Nephron progenitor cell (in vitro differentiated cells): ENCODE results near the gene GPR32.
A peak's percentile ranks its signal among the peaks of the same experiment; 100 is the strongest.
"Not testable (repeated sequence)": the region's sequence is repeated elsewhere in the genome, so short reads cannot be mapped to it uniquely, and the experiment has no call there.

Source experiments
- DNase-seq: peaks from one replicate; pipeline ENCODE4 v3.0.0; 2021
- H3K27ac Mint-ChIP-seq: 2 replicates; pipeline ENCODE4 v1.8.0; 2021; ENCODE audit warnings: mild to moderate bottlenecking, moderate library complexity, mixed read lengths
- H3K27me3 Mint-ChIP-seq: 2 replicates; pipeline ENCODE4 v1.8.0; 2021; ENCODE audit warnings: mild to moderate bottlenecking, low read depth, mixed read lengths; ENCODE audit not compliant: poor library complexity
- H3K36me3 Mint-ChIP-seq: 2 replicates; pipeline ENCODE4 v1.8.0; 2021; ENCODE audit warnings: low read depth, mixed read lengths
- H3K4me1 Mint-ChIP-seq: 2 replicates; pipeline ENCODE4 v1.8.0; 2021; ENCODE audit warnings: mixed read lengths
- H3K4me3 Mint-ChIP-seq: 2 replicates; pipeline ENCODE4 v1.8.0; 2021; ENCODE audit warnings: mild to moderate bottlenecking, moderate library complexity, mixed read lengths
- H3K9me3 Mint-ChIP-seq: 2 replicates; pipeline ENCODE4 v1.8.0; 2021; ENCODE audit warnings: mild to moderate bottlenecking, moderate library complexity, mixed read lengths
- CTCF ChIP-seq: fragments of 200-600 bp; sonication (generic); IDR thresholded peaks from 2 replicates; pipeline ENCODE4 v1.5.0; 2021; ENCODE audit warnings: antibody characterized with exemption

Gene GPR32

GRCh38 chr19:50777830-50778303, 7.6 kb downstream of the GPR32 start:
- peaks cover 36% of the 10 kb centered on the region for H3K4me1 Mint-ChIP-seq
- peak overlapping the region; percentile 54 for H3K4me3 Mint-ChIP-seq
- DNase-seq, result peak; percentile 57
- H3K27ac Mint-ChIP-seq, result no peak overlapping the region
- TF ChIP-seq CTCF, result no peak
- H3K9me3 Mint-ChIP-seq, result peaks cover 23% of the 10 kb centered on the region
- no peaks in the 10 kb centered on the region for H3K36me3 Mint-ChIP-seq
- H3K27me3 Mint-ChIP-seq, result peaks cover 95% of the 10 kb centered on the region

GRCh38 chr19:50778906-50779430, 8.7 kb downstream of the GPR32 start:
- TF ChIP-seq CTCF, result no peak
- peaks cover 85% of the 10 kb centered on the region for H3K27me3 Mint-ChIP-seq
- no peak overlapping the region for H3K27ac Mint-ChIP-seq
- H3K9me3 Mint-ChIP-seq, result peaks cover 23% of the 10 kb centered on the region
- H3K36me3 Mint-ChIP-seq, result no peaks in the 10 kb centered on the region
- no peak for DNase-seq
- H3K4me3 Mint-ChIP-seq, result peak overlapping the region; percentile 5
- peaks cover 44% of the 10 kb centered on the region for H3K4me1 Mint-ChIP-seq

GRCh38 chr19:50779504-50780457, 9.5 kb downstream of the GPR32 start:
- DNase-seq, result no peak
- peaks cover 47% of the 10 kb centered on the region for H3K4me1 Mint-ChIP-seq
- H3K9me3 Mint-ChIP-seq, result peaks cover 23% of the 10 kb centered on the region
- no peak overlapping the region for H3K4me3 Mint-ChIP-seq
- peaks cover 80% of the 10 kb centered on the region for H3K27me3 Mint-ChIP-seq
- H3K36me3 Mint-ChIP-seq, result no peaks in the 10 kb centered on the region
- TF ChIP-seq CTCF, result no peak
- no peak overlapping the region for H3K27ac Mint-ChIP-seq

GRCh38 chr19:50780753-50781435, 10.6 kb downstream of the GPR32 start:
- Mint-ChIP-seq H3K9me3 (peaks cover 23% of the 10 kb centered on the region), H3K36me3 (no peaks in the 10 kb centered on the region), H3K27ac (no peak overlapping the region), H3K4me1 (peaks cover 58% of the 10 kb centered on the region), H3K27me3 (peaks cover 68% of the 10 kb centered on the region), H3K4me3 (no peak overlapping the region)
- no peak for TF ChIP-seq CTCF
- DNase-seq, result no peak

- peaks cover 42% of the 10 kb centered on the region for H3K27me3 Mint-ChIP-seq
- H3K4me3 Mint-ChIP-seq, H3K9me3 Mint-ChIP-seq, H3K36me3 Mint-ChIP-seq, H3K27ac Mint-ChIP-seq, DNase-seq: not testable (repeated sequence)
- H3K4me1 Mint-ChIP-seq, result peaks cover 55% of the 10 kb centered on the region
These were observed 13.5 kb downstream of the GPR32 start for GRCh38 chr19:50783848-50784152.

GRCh38 chr19:50784710-50785109, 14.4 kb downstream of the GPR32 start:
- Mint-ChIP-seq H3K9me3 (no peaks in the 10 kb centered on the region), H3K4me3 (no peak overlapping the region), H3K4me1 (peaks cover 46% of the 10 kb centered on the region), H3K27me3 (peaks cover 33% of the 10 kb centered on the region), H3K36me3 (no peaks in the 10 kb centered on the region), H3K27ac (peak overlapping the region; percentile 69)
- no peak for TF ChIP-seq CTCF
- DNase-seq, result no peak
